ENCODE data around the gene MECP2.
A peak's percentile ranks its signal among the peaks of the same experiment; 100 is the strongest.

MECP2 gene

GRCh38 chrX:154115071-154115470 lies 17.6 kb upstream of the MECP2 start:
- DNase-seq = no peak

- no peak for DNase-seq
These were observed 17.1 kb upstream of the MECP2 start for GRCh38 chrX:154114652-154115051.

GRCh38 chrX:154113729-154114128 lies 16.2 kb upstream of the MECP2 start:
- DNase-seq = no peak

GRCh38 chrX:154098551-154098950 lies 1.0 kb upstream of the MECP2 start:
- DNase-seq = no peak

GRCh38 chrX:154097003-154097588 lies 421 bp downstream of the MECP2 start:
- DNase-seq = peak; percentile 57

- DNase-seq = no peak
These were observed 1.1 kb downstream of the MECP2 start for GRCh38 chrX:154096140-154097002.

- DNase-seq = no peak
These were observed 2.7 kb downstream of the MECP2 start for GRCh38 chrX:154094833-154095232.

GRCh38 chrX:154093965-154094364 lies 3.6 kb downstream of the MECP2 start:
- DNase-seq = no peak

GRCh38 chrX:154092371-154092770 lies 5.1 kb downstream of the MECP2 start:
- no peak for DNase-seq

GRCh38 chrX:154091678-154092077 lies 5.8 kb downstream of the MECP2 start:
- peak; percentile 19 for DNase-seq

- DNase-seq = no peak
These were observed 6.8 kb downstream of the MECP2 start for GRCh38 chrX:154090731-154091130.

- no peak for DNase-seq
These were observed 12.8 kb downstream of the MECP2 start for GRCh38 chrX:154084449-154085300.

- no peak for DNase-seq
These were observed 14.4 kb downstream of the MECP2 start for GRCh38 chrX:154083126-154083517.

- DNase-seq = no peak
These were observed 15.0 kb downstream of the MECP2 start for GRCh38 chrX:154082396-154083125.

- DNase-seq = no peak
These were observed 20.4 kb downstream of the MECP2 start for GRCh38 chrX:154077101-154077500.

GRCh38 chrX:154074199-154074598 lies 23.3 kb downstream of the MECP2 start:
- no peak for DNase-seq

- no peak for DNase-seq
These were observed 25.3 kb downstream of the MECP2 start for GRCh38 chrX:154072192-154072591.

GRCh38 chrX:154068560-154068959 lies 29.0 kb downstream of the MECP2 start:
- DNase-seq = no peak

GRCh38 chrX:154064637-154065435 lies 32.7 kb downstream of the MECP2 start:
- DNase-seq = no peak

GRCh38 chrX:154063234-154063633 lies 34.3 kb downstream of the MECP2 start:
- no peak for DNase-seq

GRCh38 chrX:154061801-154062200 lies 35.7 kb downstream of the MECP2 start:
- no peak for DNase-seq

- DNase-seq = no peak
These were observed 37.7 kb downstream of the MECP2 start for GRCh38 chrX:154059729-154060245.
